H9 (cell line): ENCODE data around the gene DAP3. TPM values are rescaled to one million over a fixed set of nuclear protein-coding genes. Genes with fewer than 3 reads are reported as not detected.

Experiments used
- DNase-seq: peaks from one replicate; pipeline ENCODE4 v3.0.0-alpha.2; 2017
- H2AFZ ChIP-seq: one replicate; pipeline ENCODE4 v1.6.1; 2013; ENCODE audit warnings: mild to moderate bottlenecking, low read length, control low read depth, moderate library complexity
- H2AK5ac ChIP-seq: 2 replicates; pipeline ENCODE4 v1.6.1; 2013; ENCODE audit warnings: low read length, control low read depth, mixed read lengths; ENCODE audit not compliant: insufficient read length
- H2BK120ac ChIP-seq: one replicate; pipeline ENCODE4 v1.6.1; 2013; ENCODE audit warnings: low read depth, mild to moderate bottlenecking, low read length, control low read depth, inconsistent platforms; ENCODE audit not compliant: poor library complexity, severe bottlenecking
- H2BK12ac ChIP-seq: 2 replicates; pipeline ENCODE4 v1.6.1; 2013; ENCODE audit warnings: low read length, control low read depth, mixed read lengths, low read depth; ENCODE audit not compliant: insufficient read length
- H2BK15ac ChIP-seq: 2 replicates; pipeline ENCODE4 v1.6.1; 2013; ENCODE audit warnings: low read depth, low read length, control low read depth
- H2BK20ac ChIP-seq: one replicate; pipeline ENCODE4 v1.6.1; 2013; ENCODE audit warnings: low read depth, mild to moderate bottlenecking, low read length, control low read depth, inconsistent platforms; ENCODE audit not compliant: poor library complexity, severe bottlenecking
- H2BK5ac ChIP-seq: 2 replicates; pipeline ENCODE4 v1.6.1; 2013; ENCODE audit warnings: low read length, control low read depth, mixed read lengths; ENCODE audit not compliant: insufficient read length
- H3K14ac ChIP-seq: 2 replicates; pipeline ENCODE4 v1.6.1; 2013; ENCODE audit warnings: low read length, control low read depth; ENCODE audit not compliant: insufficient read depth
- H3K18ac ChIP-seq: 2 replicates; pipeline ENCODE4 v1.6.1; 2013; ENCODE audit warnings: low read depth, mild to moderate bottlenecking, mixed read lengths, low read length, control low read depth; ENCODE audit not compliant: insufficient read length
- H3K23ac ChIP-seq: 2 replicates; pipeline ENCODE4 v1.6.1; 2013; ENCODE audit warnings: low read length, control low read depth, mixed read lengths, low read depth; ENCODE audit not compliant: insufficient read length
- H3K23me2 ChIP-seq: 2 replicates; pipeline ENCODE4 v1.6.1; 2013; ENCODE audit warnings: low read depth, mild to moderate bottlenecking, mixed read lengths, low read length, control low read depth; ENCODE audit not compliant: insufficient read length, poor library complexity, severe bottlenecking
- H3K27ac ChIP-seq: 2 replicates; pipeline ENCODE4 v1.5.1; 2013; ENCODE audit warnings: low read length, control low read depth, mixed read lengths, low read depth; ENCODE audit not compliant: insufficient read length
- H3K27me3 ChIP-seq: 2 replicates; pipeline ENCODE4 v1.6.1; 2013; ENCODE audit warnings: low read length, control low read depth, inconsistent platforms; ENCODE audit not compliant: insufficient read depth
- H3K4ac ChIP-seq: 2 replicates; pipeline ENCODE4 v1.6.1; 2013; ENCODE audit warnings: low read depth, mild to moderate bottlenecking, control low read depth, inconsistent platforms, low read length, moderate library complexity
- H3K4me1 ChIP-seq: 2 replicates; pipeline ENCODE4 v1.6.1; 2013; ENCODE audit warnings: low read length, control low read depth, inconsistent platforms; ENCODE audit not compliant: insufficient read depth
- H3K4me2 ChIP-seq: 2 replicates; pipeline ENCODE4 v1.6.1; 2013; ENCODE audit warnings: low read length, control low read depth, mixed read lengths; ENCODE audit not compliant: insufficient read length, insufficient read depth
- H3K56ac ChIP-seq: 2 replicates; pipeline ENCODE4 v1.6.1; 2013; ENCODE audit warnings: low read depth, mild to moderate bottlenecking, mixed read lengths, low read length, control low read depth; ENCODE audit not compliant: insufficient read length
- H3K79me1 ChIP-seq: 2 replicates; pipeline ENCODE4 v1.6.1; 2013; ENCODE audit warnings: low read depth, mild to moderate bottlenecking, moderate library complexity, low read length, control low read depth, inconsistent platforms; ENCODE audit not compliant: insufficient read depth, poor library complexity, severe bottlenecking
- H3K79me2 ChIP-seq: 2 replicates; pipeline ENCODE4 v1.6.1; 2013; ENCODE audit warnings: low read length, control low read depth, inconsistent platforms; ENCODE audit not compliant: insufficient read depth
- H3K9ac ChIP-seq: 2 replicates; pipeline ENCODE4 v1.6.1; 2013; ENCODE audit warnings: low read length, control low read depth, mixed read lengths; ENCODE audit not compliant: insufficient read length; ENCODE audit errors: extremely low read depth
- H3K9me3 ChIP-seq: one replicate; pipeline ENCODE4 v1.6.1; 2013; ENCODE audit warnings: low read depth, low read length, inconsistent platforms; ENCODE audit not compliant: control insufficient read depth
- H3T11ph ChIP-seq: one replicate; pipeline ENCODE4 v1.6.1; 2013; ENCODE audit warnings: mild to moderate bottlenecking, low read length, control low read depth, inconsistent platforms
- H4K20me1 ChIP-seq: one replicate; pipeline ENCODE4 v1.6.1; 2013; ENCODE audit not compliant: control insufficient read depth, insufficient read length, insufficient read depth
- H4K5ac ChIP-seq: 2 replicates; pipeline ENCODE4 v1.6.1; 2013; ENCODE audit warnings: low read depth, mild to moderate bottlenecking, mixed read lengths, low read length, control low read depth; ENCODE audit not compliant: insufficient read length
- H4K8ac ChIP-seq: replicated peaks from 2 replicates; pipeline ENCODE4 v1.6.1; 2013; ENCODE audit warnings: low read length, control low read depth, mixed read lengths, low read depth; ENCODE audit not compliant: insufficient read length
- H4K91ac ChIP-seq: 2 replicates; pipeline ENCODE4 v1.6.1; 2013; ENCODE audit warnings: low read depth, mild to moderate bottlenecking, moderate library complexity, mixed read lengths, low read length, control low read depth; ENCODE audit not compliant: insufficient read length
- H3K27ac Mint-ChIP-seq, 3 experiments: 2 replicates in 2 of 3; 3 replicates in 1 of 3; pipeline ENCODE4 v1.8.0; 2020 to 2021; ENCODE audit warnings: mixed read lengths in 3 of 3, mild to moderate bottlenecking in 1 of 3, moderate library complexity in 1 of 3
- H3K27me3 Mint-ChIP-seq: 2 replicates; pipeline ENCODE4 v1.8.0; 2021; ENCODE audit warnings: low read depth, mild to moderate bottlenecking, moderate library complexity, mixed read lengths
- H3K36me3 Mint-ChIP-seq, 3 experiments: 2 replicates in 2 of 3; 3 replicates in 1 of 3; pipeline ENCODE4 v1.8.0; 2020 to 2021; ENCODE audit warnings: low read depth in 3 of 3, mixed read lengths in 3 of 3; ENCODE audit not compliant: insufficient read depth in 1 of 3
- H3K4me1 Mint-ChIP-seq, 2 experiments: 2 replicates each; pipeline ENCODE4 v1.8.0; 2020; ENCODE audit warnings: mixed read lengths in 2 of 2
- H3K4me3 Mint-ChIP-seq, 2 experiments: 2 replicates in 1 of 2; 3 replicates in 1 of 2; pipeline ENCODE4 v1.8.0; 2020 to 2021; ENCODE audit warnings: mild to moderate bottlenecking in 2 of 2, mixed read lengths in 2 of 2, moderate library complexity in 1 of 2
- H3K9me3 Mint-ChIP-seq, 2 experiments: 2 replicates in 1 of 2; 3 replicates in 1 of 2; pipeline ENCODE4 v1.8.0; 2020; ENCODE audit warnings: mild to moderate bottlenecking in 2 of 2, mixed read lengths in 2 of 2, moderate library complexity in 1 of 2
- CTCF ChIP-seq: fragments of 200-600 bp; sonication (generic); conservative IDR thresholded peaks from 3 replicates; pipeline ENCODE4 v1.8.0; 2021; ENCODE audit warnings: antibody characterized with exemption, mild to moderate bottlenecking
- WGBS: extraction: QIAGEN DNeasy Blood & Tissue Kit; methylation state at CpG from one replicate; pipeline ENCODE4 v1.1.7; 2013; ENCODE audit warnings: missing lambda C conversion rate, low lambda C conversion rate, mixed read lengths; ENCODE audit not compliant: insufficient read length; ENCODE audit errors: extremely low coverage; 5-methylcytosine and 5-hydroxymethylcytosine counted together
- total RNA-seq: library from RNA; stranded (reverse); gene quantifications from 2 replicates; pipeline ENCODE4 v1.2.1, GENCODE V29; 2021

DAP3 gene
- total RNA-seq, 1 experiment from 2014 or later = 114 TPM

- Histone ChIP-seq H2AK5ac (no peak overlapping the region), H2BK15ac (no peak overlapping the region), H3K14ac (no peak overlapping the region), H3K18ac (no peak overlapping the region), H3K4me1 (no peaks in the 10 kb centered on the region), H4K5ac (no peak overlapping the region), H3K27me3 (no peaks in the 10 kb centered on the region), H2BK5ac (no peak overlapping the region), H3K4ac (no peak overlapping the region), H2BK12ac (no peak overlapping the region), H3K27ac (no peak overlapping the region), H2BK20ac (no peak overlapping the region), H3K9me3 (peaks cover 21% of the 10 kb centered on the region), H3T11ph (no peak overlapping the region), H3K23me2 (no peaks in the 10 kb centered on the region), H2BK120ac (no peak overlapping the region), H3K56ac (no peak overlapping the region), H4K20me1 (no peaks in the 10 kb centered on the region), H3K4me2 (no peak overlapping the region), H4K8ac (no peak overlapping the region), H3K9ac (no peak overlapping the region), H3K79me2 (no peaks in the 10 kb centered on the region), H2AFZ (no peak overlapping the region), H3K79me1 (no peaks in the 10 kb centered on the region), H3K23ac (no peak overlapping the region), H4K91ac (no peak overlapping the region)
- Mint-ChIP-seq H3K4me3 (no peak overlapping the region), H3K36me3 (peaks cover 17 to 30% (median 21%) of the 10 kb centered on the region in 3 experiments), H3K27me3 (peaks cover 4% of the 10 kb centered on the region), H3K27ac (no peak overlapping the region), H3K4me1 (peaks cover under 1 to 8% of the 10 kb centered on the region in 2 experiments; a peak in 3 of 4 replicates), H3K9me3 (peaks cover 30 to 37% of the 10 kb centered on the region in 2 experiments)
- WGBS = no CpG with 5 or more reads among the region's 3 CpGs
- DNase-seq = no peak
- TF ChIP-seq CTCF = no peak
Measured at GRCh38 chr1:155643230-155643629, 45.7 kb upstream of the DAP3 start.
